Measurements from ENCODE around the gene PDK1.
A peak's percentile ranks its signal among the peaks of the same experiment; 100 is the strongest.
"Not testable (repeated sequence)": the region's sequence is repeated elsewhere in the genome, so short reads cannot be mapped to it uniquely, and the experiment has no call there.

The PDK1 gene

GRCh38 chr2:172552547-172553291 is 3.2 kb upstream of the PDK1 start:
- no peak for DNase-seq (ENCODE audit: low read depth, low spot score)

DNA sequence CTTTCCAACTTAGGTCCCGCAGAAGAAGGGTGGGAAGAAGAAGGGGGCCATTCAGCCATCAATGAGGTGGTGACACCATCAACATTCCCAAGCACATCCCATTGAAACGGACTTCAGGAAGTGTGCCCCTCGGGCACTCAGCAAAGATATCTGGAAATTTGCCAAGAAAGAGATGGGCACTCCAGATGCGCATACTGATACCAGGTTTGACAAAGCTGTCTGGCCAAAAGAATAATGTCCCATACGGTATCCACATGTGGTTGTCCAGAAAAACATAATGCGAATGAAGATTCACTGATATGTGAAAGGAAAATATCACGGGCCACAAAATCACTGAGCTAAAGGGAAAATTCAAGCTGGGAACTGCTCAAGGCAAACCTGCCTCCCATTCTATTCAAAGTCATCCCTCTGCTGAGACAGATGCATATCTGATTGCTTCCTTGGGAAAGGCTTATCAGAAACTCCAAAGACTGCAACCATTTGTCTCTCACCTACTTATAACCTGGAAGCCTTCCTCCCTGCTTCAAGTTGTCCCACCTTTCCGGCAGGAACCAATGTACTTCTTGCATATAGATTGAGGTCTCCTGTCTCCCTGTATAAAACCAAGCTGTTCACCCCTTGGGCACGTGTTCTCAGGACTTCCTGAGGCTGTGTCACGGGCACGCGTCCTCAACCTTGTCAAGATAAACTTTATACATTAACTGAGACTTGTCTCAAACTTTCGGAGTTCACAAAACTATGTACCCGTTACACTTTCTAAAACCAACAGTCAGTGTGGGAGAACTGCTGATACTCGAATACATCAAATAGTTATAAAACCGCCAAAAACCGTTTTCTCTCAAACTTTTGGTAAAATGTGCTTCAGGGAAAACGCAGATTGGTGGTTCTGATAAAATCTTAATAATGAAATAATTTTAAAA is 1.3 kb upstream of the PDK1 start:
- no peak for DNase-seq (ENCODE audit: low read depth, low spot score)

- no peak for DNase-seq (ENCODE audit: low read depth, low spot score)
Measured at GRCh38 chr2:172555272-172555521, 693 bp upstream of the PDK1 start.

DNA sequence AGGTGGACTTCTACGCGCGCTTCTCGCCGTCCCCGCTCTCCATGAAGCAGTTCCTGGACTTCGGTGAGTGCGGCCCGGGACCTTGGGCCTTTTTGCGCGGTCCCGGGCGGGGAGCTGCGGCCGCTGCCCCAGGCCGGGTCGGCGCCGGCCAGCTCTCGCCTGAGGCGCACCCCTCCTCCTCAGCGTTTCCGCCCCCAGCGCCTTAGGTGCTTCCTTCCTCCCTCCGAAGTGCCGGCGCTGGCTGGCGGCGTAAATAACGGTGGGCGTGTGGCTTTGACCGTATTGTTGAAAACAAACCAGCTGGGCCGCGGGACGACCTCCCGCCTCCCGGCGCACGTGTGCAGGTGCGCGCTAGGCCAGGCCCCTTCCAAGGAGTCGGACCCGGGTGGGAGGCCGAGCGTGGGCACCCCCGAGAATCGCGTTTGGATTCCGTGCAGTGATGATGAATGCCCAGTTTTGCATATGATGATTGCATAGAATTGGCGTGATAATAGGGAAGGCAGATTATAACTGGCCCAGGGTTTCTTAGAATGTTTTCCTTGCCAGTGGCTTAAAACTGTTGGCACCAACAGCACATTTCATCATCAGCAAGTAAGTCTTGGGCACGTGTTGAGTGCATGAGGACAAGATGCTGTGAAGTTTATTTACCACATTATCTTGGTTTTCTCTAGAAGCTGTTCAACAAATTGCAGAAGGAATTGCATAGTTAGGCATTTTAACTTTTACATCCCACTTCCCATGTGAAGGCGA is 569 bp downstream of the PDK1 start:
- peak; percentile 27 for DNase-seq (ENCODE audit: low read depth, low spot score)

GRCh38 chr2:172558372-172558771 is 2.5 kb downstream of the PDK1 start:
- DNase-seq (ENCODE audit: low read depth, low spot score): no peak

GRCh38 chr2:172560721-172561120 is 4.8 kb downstream of the PDK1 start:
- no peak for DNase-seq (ENCODE audit: low read depth, low spot score)

GRCh38 chr2:172561270-172561669 is 5.4 kb downstream of the PDK1 start:
- no peak for DNase-seq (ENCODE audit: low read depth, low spot score)

GRCh38 chr2:172562298-172562697 is 6.4 kb downstream of the PDK1 start:
- no peak for DNase-seq (ENCODE audit: low read depth, low spot score)

DNA sequence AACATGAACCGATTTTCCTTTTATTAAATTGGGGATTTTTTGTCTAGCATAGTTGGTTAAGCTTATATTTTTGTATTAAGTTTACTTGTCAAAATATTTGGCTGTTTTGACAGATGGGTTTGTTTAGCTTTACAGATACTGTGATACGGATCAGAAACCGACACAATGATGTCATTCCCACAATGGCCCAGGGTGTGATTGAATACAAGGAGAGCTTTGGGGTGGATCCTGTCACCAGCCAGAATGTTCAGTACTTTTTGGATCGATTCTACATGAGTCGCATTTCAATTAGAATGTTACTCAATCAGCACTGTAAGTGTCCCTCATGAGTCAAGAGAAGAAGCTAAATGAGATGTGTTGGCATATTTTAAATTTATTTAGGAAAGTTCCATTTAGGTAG is 8.5 kb downstream of the PDK1 start:
- no peak for DNase-seq (ENCODE audit: low read depth, low spot score)

DNA sequence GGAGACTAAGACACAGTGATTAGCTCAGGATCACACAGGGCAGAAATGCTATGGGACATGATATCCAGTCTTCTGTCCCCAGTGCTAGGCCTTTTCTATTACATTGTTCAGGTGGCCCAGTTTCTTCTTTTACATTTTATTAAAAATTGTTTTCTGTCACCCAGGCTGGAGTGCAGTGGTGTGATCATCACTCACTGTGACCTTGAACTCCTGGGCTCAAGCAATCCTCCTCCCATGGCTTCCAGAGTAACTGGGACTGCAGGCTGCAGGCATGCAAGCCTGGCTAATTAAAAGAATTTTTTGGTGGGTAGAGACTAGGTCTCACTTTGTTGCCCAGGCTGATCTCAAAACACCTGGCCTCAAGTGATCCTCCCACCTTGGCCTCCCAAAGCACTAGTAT is 15.4 kb downstream of the PDK1 start:
- DNase-seq (ENCODE audit: low read depth, low spot score): no peak

- no peak for DNase-seq (ENCODE audit: low read depth, low spot score)
Measured at GRCh38 chr2:172572981-172573380, 17.1 kb downstream of the PDK1 start.

DNA sequence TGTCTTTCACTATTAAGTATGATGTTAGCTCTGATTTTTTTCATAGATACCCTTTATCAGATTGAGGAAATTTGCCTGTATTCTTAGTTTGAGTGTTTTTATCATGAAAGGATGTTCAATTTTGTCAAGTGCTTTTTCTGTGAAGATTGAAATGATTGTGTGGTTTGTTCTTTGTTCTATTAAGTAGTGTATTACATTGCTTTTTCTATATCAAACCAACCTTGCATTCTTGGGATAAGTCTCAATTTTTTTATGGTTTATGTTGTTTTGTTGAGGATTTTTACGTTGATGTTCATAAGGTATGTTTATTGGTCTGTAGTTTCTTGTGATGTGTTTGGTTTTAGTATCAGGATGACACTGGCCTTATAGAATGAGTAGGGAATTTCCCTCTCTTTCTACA is 19.1 kb downstream of the PDK1 start:
- DNase-seq (ENCODE audit: low read depth, low spot score): no peak

DNA sequence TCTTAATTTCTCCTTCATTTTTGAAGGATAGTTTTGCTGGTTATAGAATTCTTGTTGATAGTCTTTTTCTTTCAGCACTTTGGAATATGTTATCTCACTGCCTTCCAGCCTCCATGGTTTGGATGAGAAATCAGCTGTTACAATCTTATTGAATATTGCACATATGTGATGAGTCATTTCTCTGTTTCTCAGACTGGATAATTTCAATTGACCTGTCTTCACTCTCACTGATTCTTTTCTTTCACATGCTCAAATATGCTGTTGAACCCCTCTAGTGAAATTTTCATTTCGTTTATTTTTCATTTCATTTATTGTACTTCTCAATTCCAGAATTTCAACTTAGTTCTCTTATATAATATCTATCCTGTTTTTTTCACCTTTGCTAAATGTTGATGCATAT is 22.2 kb downstream of the PDK1 start:
- DNase-seq (ENCODE audit: low read depth, low spot score): no peak

- DNase-seq (ENCODE audit: low read depth, low spot score): no peak
Measured at GRCh38 chr2:172578860-172579512, 23.1 kb downstream of the PDK1 start.

- no peak for DNase-seq (ENCODE audit: low read depth, low spot score)
Measured at GRCh38 chr2:172580544-172580943, 24.7 kb downstream of the PDK1 start.

DNA sequence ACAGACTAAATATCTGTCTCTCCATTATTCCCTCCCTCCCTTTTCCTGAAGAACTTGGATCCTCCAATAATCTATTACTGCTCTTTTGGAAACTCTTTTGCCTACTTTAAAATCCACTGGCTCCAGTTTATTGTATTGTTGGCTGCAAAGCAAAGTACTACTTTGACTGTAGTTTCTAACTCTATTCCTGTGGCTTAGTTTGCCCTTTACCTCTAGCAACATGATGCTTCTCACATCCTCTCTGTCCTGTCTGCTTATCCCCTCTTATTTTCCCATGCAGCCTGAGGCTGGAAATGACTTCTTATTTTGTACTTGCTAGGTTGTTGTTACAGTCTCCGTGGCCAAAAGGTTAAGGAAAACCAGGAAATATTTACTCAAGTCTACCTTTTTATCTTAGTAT is 26.8 kb downstream of the PDK1 start:
- DNase-seq (ENCODE audit: low read depth, low spot score): no peak

GRCh38 chr2:172586245-172586891 is 30.5 kb downstream of the PDK1 start:
- DNase-seq (ENCODE audit: low read depth, low spot score): no peak

DNA sequence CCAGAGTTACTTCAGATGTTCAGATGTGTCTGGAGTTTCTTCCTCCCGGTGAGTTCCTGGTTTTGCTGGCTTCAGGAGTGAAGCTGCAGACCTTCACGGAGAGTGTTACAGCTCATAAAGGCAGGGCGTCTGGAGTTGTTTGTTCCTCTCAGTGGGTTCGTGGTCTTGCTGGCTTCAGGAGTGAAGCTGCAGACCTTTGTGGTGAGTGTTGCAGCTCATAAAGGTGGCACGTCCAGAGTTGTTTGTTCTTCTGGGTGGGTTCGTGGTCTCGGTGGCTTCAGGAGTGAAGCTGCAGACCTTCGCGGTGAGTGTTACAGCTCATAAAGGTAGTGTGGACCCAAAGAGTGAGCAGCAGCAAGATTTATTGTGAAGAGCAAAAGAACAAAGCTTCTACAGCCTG is 31.3 kb downstream of the PDK1 start:
- DNase-seq (ENCODE audit: low read depth, low spot score): not testable (repeated sequence)

GRCh38 chr2:172588931-172589330 is 33.0 kb downstream of the PDK1 start:
- no peak for DNase-seq (ENCODE audit: low read depth, low spot score)

DNA sequence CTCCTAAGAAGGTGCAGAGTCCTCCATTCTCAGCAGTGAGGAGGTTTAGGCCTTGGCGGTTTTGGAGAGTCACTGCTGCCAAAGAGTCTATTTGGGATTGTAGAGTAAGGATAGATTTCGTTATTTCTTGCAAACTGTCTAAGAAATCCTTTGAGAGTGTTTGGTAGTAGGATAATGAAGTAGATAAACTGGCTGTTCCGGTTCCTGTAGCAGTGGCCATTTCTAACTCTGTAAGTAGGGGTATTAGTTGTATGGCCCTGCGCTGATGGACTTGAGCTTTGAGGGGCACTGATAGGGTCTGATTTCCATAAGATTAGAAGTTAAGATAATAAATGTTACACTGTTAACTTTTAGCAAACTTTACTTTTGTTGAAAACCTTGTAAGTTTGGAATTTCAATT is 35.5 kb downstream of the PDK1 start:
- not testable (repeated sequence) for DNase-seq (ENCODE audit: low read depth, low spot score)

DNA sequence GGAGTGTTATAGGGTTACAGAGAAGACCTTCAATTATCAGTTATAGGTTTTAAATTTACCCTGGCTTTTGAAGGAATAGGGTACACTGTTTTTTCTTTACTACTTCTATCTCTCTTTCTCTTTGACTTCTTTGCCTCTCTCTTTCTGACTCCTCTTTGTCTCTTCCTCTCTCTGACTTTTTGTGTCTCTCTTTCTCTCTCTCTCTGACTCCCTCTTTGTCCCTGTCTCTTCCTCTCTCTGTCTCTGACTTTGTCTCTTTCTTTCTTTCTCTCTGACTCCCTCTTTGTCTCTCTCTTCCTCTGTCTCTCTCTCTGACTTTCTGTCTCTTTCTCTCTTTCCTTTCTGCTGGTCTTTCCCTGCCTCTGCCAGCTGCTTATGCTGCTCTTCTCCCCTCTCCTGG is 36.3 kb downstream of the PDK1 start:
- DNase-seq (ENCODE audit: low read depth, low spot score): not testable (repeated sequence)
